T-helper 1 cell treated with Interleukin-12 subunit alpha and Interleukin-12 subunit beta and Interleukin-4 antibody, amounts not matched to agents 30 μg/mL and 1 μg/mL, for 36 hours (primary cell): Measurements from ENCODE around the gene EOGT.

ENCODE experiments used
- H3K27ac Mint-ChIP-seq: one replicate; pipeline ENCODE4 v1.8.0; 2021; ENCODE audit warnings: mild to moderate bottlenecking, mixed read lengths
- H3K27me3 Mint-ChIP-seq: one replicate; pipeline ENCODE4 v1.8.0; 2021; ENCODE audit warnings: low read depth, mixed read lengths
- H3K36me3 Mint-ChIP-seq: one replicate; pipeline ENCODE4 v1.8.0; 2021; ENCODE audit warnings: low read depth, mixed read lengths
- H3K4me1 Mint-ChIP-seq: one replicate; pipeline ENCODE4 v1.8.0; 2021; ENCODE audit warnings: low read depth, mixed read lengths
- H3K4me3 Mint-ChIP-seq: one replicate; pipeline ENCODE4 v1.8.0; 2021; ENCODE audit warnings: mild to moderate bottlenecking, moderate library complexity, mixed read lengths
- H3K9me3 Mint-ChIP-seq: one replicate; pipeline ENCODE4 v1.8.0; 2021; ENCODE audit warnings: mixed read lengths

Gene EOGT

GRCh38 chr3:68958932-68959331 lies 54.6 kb downstream of the EOGT start:
- H3K4me1 Mint-ChIP-seq = no peaks in the 10 kb centered on the region
- H3K36me3 Mint-ChIP-seq = no peaks in the 10 kb centered on the region
- no peaks in the 10 kb centered on the region for H3K9me3 Mint-ChIP-seq
- peaks cover 42% of the 10 kb centered on the region for H3K27me3 Mint-ChIP-seq
- H3K4me3 Mint-ChIP-seq = no peak overlapping the region
- H3K27ac Mint-ChIP-seq = no peak overlapping the region

- H3K27ac Mint-ChIP-seq = no peak overlapping the region
- no peaks in the 10 kb centered on the region for H3K36me3 Mint-ChIP-seq
- H3K4me1 Mint-ChIP-seq = no peaks in the 10 kb centered on the region
- H3K9me3 Mint-ChIP-seq = no peaks in the 10 kb centered on the region
- H3K27me3 Mint-ChIP-seq = peaks cover 41% of the 10 kb centered on the region
- H3K4me3 Mint-ChIP-seq = no peak overlapping the region
These were observed 55.6 kb downstream of the EOGT start for GRCh38 chr3:68957895-68958294.

- Mint-ChIP-seq H3K4me1 (no peaks in the 10 kb centered on the region), H3K27ac (no peak overlapping the region), H3K36me3 (no peaks in the 10 kb centered on the region), H3K4me3 (no peak overlapping the region), H3K27me3 (peaks cover 34% of the 10 kb centered on the region), H3K9me3 (no peaks in the 10 kb centered on the region)
These were observed 59.6 kb downstream of the EOGT start for GRCh38 chr3:68953816-68954444.

- no peak overlapping the region for H3K27ac Mint-ChIP-seq
- H3K4me1 Mint-ChIP-seq = no peaks in the 10 kb centered on the region
- no peaks in the 10 kb centered on the region for H3K36me3 Mint-ChIP-seq
- H3K4me3 Mint-ChIP-seq = no peak overlapping the region
- peaks cover 26% of the 10 kb centered on the region for H3K27me3 Mint-ChIP-seq
- H3K9me3 Mint-ChIP-seq = no peaks in the 10 kb centered on the region
These were observed 68.3 kb downstream of the EOGT start for GRCh38 chr3:68945225-68945624.

GRCh38 chr3:68943753-68944500 lies 69.6 kb downstream of the EOGT start:
- H3K4me3 Mint-ChIP-seq = no peak overlapping the region
- H3K27me3 Mint-ChIP-seq = peaks cover 29% of the 10 kb centered on the region
- H3K27ac Mint-ChIP-seq = no peak overlapping the region
- H3K36me3 Mint-ChIP-seq = no peaks in the 10 kb centered on the region
- no peaks in the 10 kb centered on the region for H3K9me3 Mint-ChIP-seq
- H3K4me1 Mint-ChIP-seq = no peaks in the 10 kb centered on the region

- Mint-ChIP-seq H3K36me3 (no peaks in the 10 kb centered on the region), H3K9me3 (no peaks in the 10 kb centered on the region), H3K4me3 (no peak overlapping the region), H3K4me1 (peaks cover 6% of the 10 kb centered on the region), H3K27me3 (peaks cover 35% of the 10 kb centered on the region), H3K27ac (no peak overlapping the region)
These were observed 72.4 kb downstream of the EOGT start for GRCh38 chr3:68941055-68941454.

GRCh38 chr3:68936856-68937255 lies 76.6 kb downstream of the EOGT start:
- Mint-ChIP-seq H3K27ac (no peak overlapping the region), H3K36me3 (no peaks in the 10 kb centered on the region), H3K27me3 (peaks cover 56% of the 10 kb centered on the region), H3K9me3 (no peaks in the 10 kb centered on the region), H3K4me3 (no peak overlapping the region), H3K4me1 (peaks cover 6% of the 10 kb centered on the region)

GRCh38 chr3:68935778-68936177 lies 77.7 kb downstream of the EOGT start:
- Mint-ChIP-seq H3K27ac (no peak overlapping the region), H3K27me3 (peaks cover 62% of the 10 kb centered on the region), H3K4me3 (no peak overlapping the region), H3K4me1 (peaks cover 6% of the 10 kb centered on the region), H3K9me3 (no peaks in the 10 kb centered on the region), H3K36me3 (no peaks in the 10 kb centered on the region)

- no peak overlapping the region for H3K27ac Mint-ChIP-seq
- H3K9me3 Mint-ChIP-seq = no peaks in the 10 kb centered on the region
- H3K4me1 Mint-ChIP-seq = no peaks in the 10 kb centered on the region
- H3K27me3 Mint-ChIP-seq = peaks cover 73% of the 10 kb centered on the region
- H3K4me3 Mint-ChIP-seq = no peak overlapping the region
- H3K36me3 Mint-ChIP-seq = no peaks in the 10 kb centered on the region
These were observed 81.9 kb downstream of the EOGT start for GRCh38 chr3:68931406-68932149.
